ENCODE data around the gene TMEM140. TPM values are rescaled to one million over a fixed set of nuclear protein-coding genes. Genes with fewer than 3 reads are reported as not detected.

TMEM140 gene
- total RNA-seq, 3 donors from 2014 or later (not counting 1 experiment from before 2014, with no cell fraction given) = 60.0 to 81.7 (median 76.9) TPM

GRCh38 chr7:135181261-135181928 lies 33.5 kb downstream of the TMEM140 start:
- H3K36me3 Mint-ChIP-seq = peaks cover 37% of the 10 kb centered on the region
- intact Hi-C loops (cut with micrococcal nuclease) = no loop called here
- WGBS (ENCODE audit: insufficient coverage) = 89% methylated on average over 2 of the region's 3 CpGs
- TF ChIP-seq CTCF (IDR thresholded peaks at IDR 0.05) = no peak
- Histone ChIP-seq H3K4me1 (ENCODE audit: control insufficient read depth, insufficient read depth, low read length) (no peaks in the 10 kb centered on the region), H3K4me3 (ENCODE audit: low read length) (no peak overlapping the region), H3K36me3 (ENCODE audit: control insufficient read depth, insufficient read depth, low read length) (peaks cover 11% of the 10 kb centered on the region), H3K9me3 (ENCODE audit: control insufficient read depth, insufficient read depth, low read length) (peaks cover 24% of the 10 kb centered on the region), H3K27ac (ENCODE audit: low read length) (no peak overlapping the region), H3K27me3 (ENCODE audit: control insufficient read depth, insufficient read depth, low read length) (no peaks in the 10 kb centered on the region)
- no peak overlapping the region for H3K27ac Mint-ChIP-seq
- DNase-seq = no peak
- H3K9me3 Mint-ChIP-seq = peaks cover 9 to 18% of the 10 kb centered on the region in 2 donors
- no peaks in the 10 kb centered on the region for H3K27me3 Mint-ChIP-seq (ENCODE audit: low read depth in 2 of 2)
- H3K4me3 Mint-ChIP-seq = no peak overlapping the region
- no peak for ATAC-seq
- peaks cover 0 to 4% of the 10 kb centered on the region in 2 donors for H3K4me1 Mint-ChIP-seq

GRCh38 chr7:135181929-135182678 lies 34.2 kb downstream of the TMEM140 start:
- H3K27me3 Mint-ChIP-seq (ENCODE audit: low read depth in 2 of 2) = no peaks in the 10 kb centered on the region
- peaks cover 0 to 4% of the 10 kb centered on the region in 2 donors for H3K4me1 Mint-ChIP-seq
- DNase-seq = no peak
- peaks cover 18% of the 10 kb centered on the region for H3K36me3 ChIP-seq (ENCODE audit: control insufficient read depth, insufficient read depth, low read length)
- intact Hi-C loops (cut with micrococcal nuclease) = no loop called here
- no peak for ATAC-seq
- no peak overlapping the region for H3K4me3 Mint-ChIP-seq
- no peak for TF ChIP-seq CTCF (IDR thresholded peaks at IDR 0.05)
- H3K27ac Mint-ChIP-seq = no peak overlapping the region
- H3K9me3 ChIP-seq (ENCODE audit: control insufficient read depth, insufficient read depth, low read length) = peaks cover 24% of the 10 kb centered on the region
- H3K36me3 Mint-ChIP-seq = peaks cover 37% of the 10 kb centered on the region
- no peak overlapping the region for H3K27ac ChIP-seq (ENCODE audit: low read length)
- no peak overlapping the region for H3K4me3 ChIP-seq (ENCODE audit: low read length)
- peaks cover 9 to 18% of the 10 kb centered on the region in 2 donors for H3K9me3 Mint-ChIP-seq
- WGBS (ENCODE audit: insufficient coverage) = 97% methylated on average over 31 of the region's 31 CpGs
- no peaks in the 10 kb centered on the region for H3K27me3 ChIP-seq (ENCODE audit: control insufficient read depth, insufficient read depth, low read length)
- no peaks in the 10 kb centered on the region for H3K4me1 ChIP-seq (ENCODE audit: control insufficient read depth, insufficient read depth, low read length)

- H3K4me1 ChIP-seq (ENCODE audit: control insufficient read depth, insufficient read depth, low read length) = no peaks in the 10 kb centered on the region
- Mint-ChIP-seq H3K4me3 (no peak overlapping the region), H3K27me3 (ENCODE audit: low read depth in 2 of 2) (no peaks in the 10 kb centered on the region), H3K27ac (no peak overlapping the region), H3K4me1 (peaks cover 0 to 4% of the 10 kb centered on the region in 2 donors), H3K9me3 (peaks cover 9 to 18% of the 10 kb centered on the region in 2 donors), H3K36me3 (peaks cover 37% of the 10 kb centered on the region)
- H3K36me3 ChIP-seq (ENCODE audit: control insufficient read depth, insufficient read depth, low read length) = peaks cover 29% of the 10 kb centered on the region
- intact Hi-C loops (cut with micrococcal nuclease) = no loop called here
- no peaks in the 10 kb centered on the region for H3K27me3 ChIP-seq (ENCODE audit: control insufficient read depth, insufficient read depth, low read length)
- H3K27ac ChIP-seq (ENCODE audit: low read length) = no peak overlapping the region
- no peak for DNase-seq
- no peak for TF ChIP-seq CTCF (IDR thresholded peaks at IDR 0.05)
- H3K4me3 ChIP-seq (ENCODE audit: low read length) = no peak overlapping the region
- ATAC-seq = no peak
- WGBS (ENCODE audit: insufficient coverage) = 96% methylated on average over 7 of the region's 7 CpGs
- peaks cover 24% of the 10 kb centered on the region for H3K9me3 ChIP-seq (ENCODE audit: control insufficient read depth, insufficient read depth, low read length)
These were observed 35.6 kb downstream of the TMEM140 start for GRCh38 chr7:135183478-135183877.

All from natural killer cell (primary cell).